CD4-positive, alpha-beta T cell treated with Interleukin-17A for 1 hour (primary cell): ENCODE measurements around the gene CAMK2D.

Experiments used
- DNase-seq: peaks from one replicate; pipeline ENCODE4 v3.0.0-alpha.2; 2020

CAMK2D gene

GRCh38 chr4:113502906-113503305 lies 258.6 kb downstream of the CAMK2D start:
- no peak for DNase-seq

DNA sequence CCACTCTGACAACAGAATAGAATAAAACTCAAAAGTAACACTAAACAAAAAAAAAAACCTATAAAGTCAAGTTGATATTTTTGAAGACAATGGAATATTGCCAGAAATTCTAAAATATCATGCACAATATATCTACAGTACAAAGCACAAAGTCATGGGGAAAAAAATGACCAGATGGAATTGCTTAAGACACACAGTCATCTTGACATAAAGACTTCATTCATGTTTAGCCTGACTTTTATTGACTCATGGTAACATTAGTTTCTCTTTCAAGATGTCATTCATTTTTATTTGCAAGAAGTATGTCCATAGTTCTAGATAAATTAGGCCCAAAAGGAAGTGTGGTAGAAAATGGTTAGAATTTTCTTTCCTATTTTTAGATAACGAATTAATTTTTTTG lies 259.1 kb downstream of the CAMK2D start:
- DNase-seq: no peak

- no peak for DNase-seq
Measured at GRCh38 chr4:113500424-113500823, 261.1 kb downstream of the CAMK2D start.

DNA sequence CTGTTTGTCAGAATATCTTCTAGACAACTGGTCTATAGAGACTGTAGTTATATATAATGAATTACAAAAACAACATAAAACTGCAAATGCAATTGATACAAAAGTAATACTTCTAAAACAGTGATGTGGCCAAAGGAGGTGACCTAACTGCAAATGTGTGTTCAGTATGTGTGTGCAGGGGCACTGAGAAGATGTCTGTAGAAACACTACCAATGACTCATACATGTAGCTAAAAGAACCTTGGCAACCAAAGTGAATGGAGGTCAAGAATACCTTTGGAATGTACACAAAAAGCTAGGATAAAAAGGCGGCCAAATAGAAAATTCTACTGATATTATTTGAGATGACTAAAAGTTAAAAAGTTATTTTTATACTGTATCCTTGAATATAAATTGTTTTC lies 261.8 kb downstream of the CAMK2D start:
- no peak for DNase-seq

DNA sequence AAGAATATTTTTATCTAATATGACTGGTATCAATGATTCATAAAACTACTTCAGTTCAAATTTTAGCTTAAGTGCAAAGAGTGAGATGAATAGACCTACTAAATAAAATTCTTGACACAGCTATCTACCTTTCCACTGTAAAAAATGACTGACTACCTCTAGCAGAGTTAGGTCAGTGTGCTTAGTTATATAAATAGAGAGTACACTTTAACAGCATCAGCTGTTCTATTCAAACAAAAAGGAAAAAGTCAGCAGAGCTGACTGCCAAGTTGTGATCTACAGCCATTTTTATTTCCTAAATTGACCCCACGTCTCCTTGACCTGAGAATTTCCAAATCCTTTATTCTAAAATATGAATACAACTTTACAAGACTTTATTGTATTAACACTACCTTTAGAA lies 262.4 kb downstream of the CAMK2D start:
- no peak for DNase-seq

DNA sequence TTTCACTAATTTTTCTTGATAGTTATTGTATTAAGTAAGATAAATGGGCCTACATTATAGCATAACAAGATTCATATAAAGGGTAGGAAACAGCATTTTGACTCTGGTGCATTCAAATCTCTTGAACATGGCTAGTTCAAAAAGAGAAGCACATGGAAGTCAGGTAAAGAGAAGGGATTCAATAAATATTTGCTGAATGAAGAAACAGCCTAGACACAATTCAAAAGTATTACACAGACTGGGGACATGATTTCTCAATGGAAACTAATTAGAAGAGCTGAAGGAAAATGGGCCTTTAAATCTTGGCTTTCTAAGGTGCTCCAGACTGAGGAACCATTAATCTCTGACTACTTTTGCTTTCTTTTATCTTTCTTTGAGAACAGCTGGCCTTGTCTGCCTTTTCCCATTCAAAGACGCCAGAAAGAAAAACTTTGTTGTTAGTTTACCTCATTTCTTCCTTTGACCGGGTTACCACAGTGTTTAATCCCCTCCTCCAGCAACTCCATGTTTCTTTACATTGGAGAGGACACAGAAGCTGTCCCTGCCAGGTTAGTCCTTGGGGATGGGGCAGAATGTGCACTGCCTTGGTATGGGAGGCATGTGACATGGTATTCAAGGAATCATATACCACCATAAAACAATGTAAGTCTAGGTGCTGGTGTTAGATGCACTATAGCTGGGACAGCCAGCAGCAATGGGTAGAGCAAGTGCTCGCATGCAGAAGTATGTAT lies 264.2 kb downstream of the CAMK2D start:
- DNase-seq: no peak

GRCh38 chr4:113496698-113497097 lies 264.8 kb downstream of the CAMK2D start:
- no peak for DNase-seq

- DNase-seq: no peak
Measured at GRCh38 chr4:113495790-113496189, 265.7 kb downstream of the CAMK2D start.

GRCh38 chr4:113483131-113483530 lies 278.4 kb downstream of the CAMK2D start:
- no peak for DNase-seq

GRCh38 chr4:113482325-113482724 lies 279.2 kb downstream of the CAMK2D start:
- no peak for DNase-seq

DNA sequence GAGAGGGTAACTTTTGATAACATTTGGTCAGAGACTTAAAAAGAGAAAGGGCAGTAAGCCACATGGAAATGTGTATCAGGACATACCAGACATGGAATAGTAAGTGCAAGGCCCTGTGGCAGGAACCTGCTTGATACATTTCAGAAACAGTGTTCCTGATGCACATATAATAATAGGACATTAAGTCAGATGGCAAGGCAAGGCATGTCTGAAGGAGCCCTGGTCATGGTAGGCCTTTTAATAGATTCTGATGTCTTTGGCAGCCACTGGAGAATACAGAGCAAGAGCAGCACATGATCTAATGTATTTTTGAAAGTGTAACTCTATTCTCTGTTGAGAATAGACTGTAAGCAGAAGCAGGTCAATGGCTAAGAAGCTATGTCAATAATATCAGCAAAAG lies 279.7 kb downstream of the CAMK2D start:
- DNase-seq: no peak

DNA sequence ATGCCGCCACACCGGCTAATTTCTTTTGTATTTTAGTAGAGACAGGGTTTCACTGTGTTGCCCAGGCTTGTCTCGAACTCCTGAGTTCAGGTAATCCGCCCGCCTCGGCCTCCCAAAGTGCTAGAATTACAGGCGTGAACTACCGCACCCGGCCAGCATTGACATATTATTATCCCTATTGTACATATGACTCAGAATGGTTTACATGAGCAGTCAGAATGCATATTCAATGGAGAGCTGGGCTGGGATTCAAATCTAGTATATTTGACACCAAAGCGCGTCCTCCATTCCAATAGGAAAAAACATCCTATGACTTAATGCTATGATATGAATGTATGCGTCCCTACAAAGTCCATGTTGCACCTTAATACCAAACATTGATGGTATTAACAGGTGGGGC lies 281.4 kb downstream of the CAMK2D start:
- no peak for DNase-seq

DNA sequence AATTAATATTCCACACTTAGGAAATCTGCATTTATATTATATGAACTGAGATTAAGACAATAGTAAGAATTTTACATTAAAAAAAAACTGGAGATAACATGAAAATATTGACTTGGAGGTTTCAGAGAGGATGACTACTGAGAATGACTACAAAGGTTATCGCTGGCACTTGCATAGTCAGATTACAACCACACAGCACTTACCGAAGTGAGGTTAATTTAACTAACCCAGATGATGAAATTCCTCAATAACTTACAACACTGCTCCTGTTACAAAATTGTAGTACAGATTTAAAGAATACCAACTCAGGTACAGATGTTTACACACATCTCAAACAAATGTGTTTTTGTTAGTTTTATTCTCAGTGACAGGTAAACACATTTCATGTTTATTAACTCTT lies 283.5 kb downstream of the CAMK2D start:
- no peak for DNase-seq

DNA sequence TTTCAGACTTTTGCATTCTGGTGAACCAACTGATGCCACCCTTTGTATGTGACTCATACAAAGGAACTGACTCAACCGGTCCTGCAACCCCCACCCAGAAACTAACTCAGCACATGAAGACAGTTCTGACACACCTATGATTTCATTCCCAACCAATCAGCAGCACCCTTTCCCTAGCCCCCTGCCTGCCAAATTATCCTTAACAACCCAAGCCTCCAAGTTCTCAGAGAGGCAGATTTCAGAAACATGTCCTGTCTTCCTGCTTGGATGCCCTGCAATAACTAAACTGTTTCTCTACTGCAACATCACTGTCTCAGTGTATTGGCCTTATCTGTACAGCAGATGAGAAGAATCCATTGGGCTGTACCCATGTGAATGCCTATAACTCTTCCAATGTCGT lies 284.7 kb downstream of the CAMK2D start:
- no peak for DNase-seq

DNA sequence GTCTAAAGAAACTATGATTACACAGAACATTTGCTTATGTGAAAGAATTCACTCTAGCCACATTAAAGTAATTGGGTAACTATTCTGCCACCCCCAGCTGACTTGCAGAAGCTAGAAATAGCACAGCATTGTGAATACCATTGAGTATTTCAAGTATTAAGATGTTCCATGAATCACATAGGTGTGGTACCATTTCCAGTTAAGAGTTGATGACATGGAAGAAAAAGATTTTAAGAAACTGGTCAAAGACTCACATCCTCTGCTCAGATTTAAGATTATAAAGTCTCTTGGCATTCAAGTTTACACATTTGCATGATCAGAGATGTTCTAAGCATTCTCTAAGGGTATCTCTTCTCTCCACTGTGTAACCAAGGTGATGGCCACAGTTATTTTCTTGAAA lies 287.5 kb downstream of the CAMK2D start:
- no peak for DNase-seq

DNA sequence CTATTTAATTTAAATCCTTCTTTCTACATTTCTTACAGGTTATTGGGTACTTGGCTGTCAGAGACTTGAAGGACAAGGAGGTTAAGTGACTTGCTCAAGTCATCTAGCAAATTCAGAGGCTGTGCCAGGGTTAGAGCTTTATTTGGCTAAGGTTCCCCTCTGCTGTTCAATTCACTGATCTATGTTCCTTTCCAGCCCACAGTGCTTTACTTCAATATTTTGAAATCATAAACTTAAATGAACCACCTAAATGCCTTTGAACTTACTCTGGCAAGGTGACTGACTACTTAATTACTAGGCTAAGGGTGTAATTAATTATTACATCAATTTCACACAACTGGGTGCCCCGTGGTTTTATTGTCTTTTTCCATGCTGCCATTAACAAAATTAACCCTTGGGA lies 288.7 kb downstream of the CAMK2D start:
- no peak for DNase-seq

DNA sequence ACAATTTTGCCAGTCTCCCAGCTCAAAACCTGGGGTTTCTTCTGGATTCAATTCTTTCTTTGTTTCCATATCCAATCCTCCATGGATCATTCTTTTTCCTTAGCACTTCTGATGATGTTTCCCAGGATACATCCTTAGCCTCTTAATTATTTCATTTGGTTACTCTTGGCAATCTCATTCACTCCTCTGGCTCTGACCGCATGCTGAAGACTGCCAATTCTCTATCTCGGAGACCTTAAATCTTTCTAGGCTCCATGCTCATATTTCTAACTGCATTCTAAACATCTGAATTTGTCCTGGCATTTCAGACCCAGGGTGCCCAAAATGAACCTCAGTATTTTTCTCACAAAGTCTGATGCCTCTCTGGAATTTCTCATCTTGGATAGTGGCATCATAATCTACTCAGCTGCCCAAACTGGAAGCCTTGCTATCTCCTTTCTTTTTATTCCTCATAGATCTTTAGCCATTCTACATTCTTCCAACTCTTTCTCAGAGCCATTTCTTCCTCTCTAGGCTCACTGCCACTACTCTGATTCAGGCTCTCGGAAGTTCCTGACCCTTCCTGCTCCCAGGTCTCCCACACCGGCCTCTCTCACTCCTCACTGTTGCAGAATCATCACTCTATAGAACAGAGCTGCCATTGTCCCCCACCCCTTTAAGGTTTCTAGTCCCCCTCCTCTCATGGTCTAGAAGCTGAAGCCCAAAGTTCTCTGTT lies 290.2 kb downstream of the CAMK2D start:
- DNase-seq: no peak

GRCh38 chr4:113469926-113470325 lies 291.6 kb downstream of the CAMK2D start:
- no peak for DNase-seq

DNA sequence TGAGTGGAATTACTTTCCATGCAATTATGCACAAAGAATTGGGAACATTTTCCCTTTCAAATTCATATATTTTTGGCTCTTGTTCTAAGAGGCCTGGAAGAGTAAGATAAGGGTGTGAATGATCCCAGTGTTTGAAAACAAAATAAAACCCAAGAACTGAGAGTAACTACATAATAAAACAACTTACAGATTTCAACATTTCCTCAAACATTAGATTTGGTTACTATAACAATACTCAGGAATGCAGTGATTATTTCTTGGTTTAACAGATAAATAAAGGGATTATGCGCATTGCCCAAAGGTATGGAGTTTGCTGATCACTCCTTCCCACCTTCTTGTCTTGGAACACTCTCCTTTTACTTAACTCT lies 292.5 kb downstream of the CAMK2D start:
- DNase-seq: no peak

DNA sequence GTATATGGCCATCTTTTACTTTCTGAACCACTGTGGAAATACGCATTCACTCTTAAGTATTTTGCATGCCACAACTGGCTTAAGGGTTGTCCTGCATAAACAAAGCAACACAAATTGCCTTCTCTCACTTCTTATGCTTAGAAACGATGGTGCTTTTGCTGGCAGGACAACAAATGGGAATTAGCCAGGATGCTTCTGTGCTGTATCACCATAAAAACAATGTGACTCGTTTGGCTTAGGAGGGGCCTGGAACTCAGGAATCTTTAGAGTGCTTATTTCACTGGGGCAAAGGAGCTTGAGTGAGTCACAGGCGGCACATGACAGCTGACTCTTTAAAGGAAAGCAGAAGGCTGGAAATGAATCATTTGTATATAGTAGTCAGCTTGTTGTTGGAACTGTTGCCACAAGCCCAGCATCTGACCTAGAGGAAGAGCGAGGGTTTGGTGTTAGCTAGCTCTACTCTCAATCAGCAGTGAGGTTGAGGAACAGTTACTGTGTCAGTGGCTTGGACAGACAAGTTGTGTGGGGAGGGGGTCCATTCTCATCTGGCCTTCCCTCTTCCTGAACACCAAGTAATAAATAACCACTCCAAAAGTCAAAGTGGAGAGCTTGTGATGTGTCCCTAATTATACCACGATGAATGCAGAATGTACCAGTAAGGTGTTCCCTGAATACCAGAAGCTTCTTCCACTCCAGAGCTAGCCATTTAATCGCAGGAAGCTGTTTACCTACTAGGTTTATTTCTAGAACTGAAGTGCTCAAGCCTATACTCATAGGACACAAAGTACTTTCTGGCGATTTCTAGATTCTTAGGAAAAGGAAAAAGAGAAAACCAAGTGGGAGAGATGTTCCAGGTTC lies 293.1 kb downstream of the CAMK2D start:
- no peak for DNase-seq

- no peak for DNase-seq
Measured at GRCh38 chr4:113467581-113467980, 294.0 kb downstream of the CAMK2D start.

DNA sequence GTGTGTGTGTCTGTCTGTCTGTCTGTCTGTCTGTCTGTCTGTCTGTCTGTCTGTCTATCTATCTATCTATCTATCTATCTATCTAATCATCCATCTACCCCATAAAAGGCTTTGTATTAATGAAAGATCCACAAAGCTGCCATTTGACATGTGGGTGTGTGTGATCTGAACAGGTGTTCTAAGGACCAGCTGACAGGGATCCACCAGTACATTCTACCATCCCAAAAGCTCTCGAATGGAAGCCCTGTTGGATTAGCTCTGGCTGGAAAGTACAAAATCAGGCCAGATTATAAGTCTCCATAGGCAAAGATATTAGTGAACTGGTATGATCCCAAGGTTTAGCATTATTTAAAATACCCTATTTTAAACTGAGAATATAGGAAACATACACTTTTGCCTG lies 299.3 kb downstream of the CAMK2D start:
- no peak for DNase-seq

DNA sequence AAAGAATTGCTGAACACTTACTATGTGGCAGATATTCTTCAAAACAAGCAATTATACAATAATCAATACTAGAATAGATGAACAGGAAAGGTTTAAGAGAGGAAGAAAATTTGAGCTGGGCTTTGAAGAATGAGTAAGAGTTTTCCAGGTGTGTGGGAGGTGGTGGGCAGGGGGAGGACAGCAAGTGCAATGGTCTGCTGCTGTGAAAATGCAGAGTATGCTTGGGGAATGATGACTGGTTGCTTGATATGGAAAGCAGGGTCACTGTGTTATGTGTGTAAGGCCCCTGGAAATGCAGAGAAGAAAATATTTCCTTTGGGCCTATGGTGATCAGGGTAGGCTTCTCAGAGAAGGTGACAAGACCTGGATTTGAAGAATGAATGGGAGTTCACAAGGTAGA lies 300.3 kb downstream of the CAMK2D start:
- DNase-seq: no peak

DNA sequence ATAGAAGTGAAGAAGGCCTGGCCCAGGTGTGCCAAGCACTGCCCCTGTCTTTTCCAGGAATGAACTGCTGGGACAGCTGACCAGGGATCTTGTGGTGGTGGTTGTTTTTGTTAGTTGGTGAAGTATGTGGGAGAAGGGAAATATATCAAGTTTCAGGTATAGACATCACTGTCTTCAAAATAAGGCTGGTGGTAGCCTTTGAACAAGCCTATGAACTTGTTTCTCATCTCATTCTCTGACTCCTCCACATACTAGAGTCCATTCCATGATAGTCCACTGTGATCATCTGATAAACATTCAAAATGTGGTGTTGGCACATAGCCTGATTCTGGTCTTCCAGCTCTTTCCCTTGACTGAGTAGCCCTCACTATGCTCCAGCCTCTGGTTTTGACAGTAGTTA lies 303.7 kb downstream of the CAMK2D start:
- no peak for DNase-seq
